ENCODE data around the gene ARHGEF38. TPM values are rescaled to one million over a fixed set of nuclear protein-coding genes. Genes with fewer than 3 reads are reported as not detected.

The ARHGEF38 gene
- total RNA-seq, 3 donors from 2014 or later: not detected

DNA sequence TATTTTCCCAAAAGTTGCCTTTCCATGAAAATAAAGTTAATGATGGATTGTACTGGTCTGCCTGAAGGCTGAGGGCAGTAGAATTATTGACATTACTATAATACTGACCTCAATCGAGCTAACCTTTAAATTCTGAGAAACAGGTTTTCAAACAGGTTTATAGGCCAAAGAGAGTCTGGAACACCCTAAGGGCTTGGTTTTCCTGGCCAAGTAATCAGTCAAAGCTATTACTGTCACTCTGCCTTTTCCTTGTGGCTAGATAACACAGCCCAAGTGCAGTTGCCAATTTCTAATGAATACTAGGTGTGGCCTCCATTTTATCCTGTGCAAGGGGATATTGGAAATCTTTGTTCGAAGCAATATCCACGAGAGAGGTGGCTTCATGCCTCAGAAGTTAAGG lies 80.8 kb downstream of the ARHGEF38 start:
- no peaks in the 10 kb centered on the region for H3K36me3 Mint-ChIP-seq (ENCODE audit: insufficient read depth)
- peaks cover 2% of the 10 kb centered on the region for H3K4me1 Mint-ChIP-seq (ENCODE audit: low read depth)
- no peak overlapping the region for H3K4me3 Mint-ChIP-seq
- no peak for ATAC-seq
- H3K9me3 Mint-ChIP-seq: no peaks in the 10 kb centered on the region
- H3K27me3 Mint-ChIP-seq (ENCODE audit: low read depth): peaks cover 10% of the 10 kb centered on the region
- no peak for DNase-seq

DNA sequence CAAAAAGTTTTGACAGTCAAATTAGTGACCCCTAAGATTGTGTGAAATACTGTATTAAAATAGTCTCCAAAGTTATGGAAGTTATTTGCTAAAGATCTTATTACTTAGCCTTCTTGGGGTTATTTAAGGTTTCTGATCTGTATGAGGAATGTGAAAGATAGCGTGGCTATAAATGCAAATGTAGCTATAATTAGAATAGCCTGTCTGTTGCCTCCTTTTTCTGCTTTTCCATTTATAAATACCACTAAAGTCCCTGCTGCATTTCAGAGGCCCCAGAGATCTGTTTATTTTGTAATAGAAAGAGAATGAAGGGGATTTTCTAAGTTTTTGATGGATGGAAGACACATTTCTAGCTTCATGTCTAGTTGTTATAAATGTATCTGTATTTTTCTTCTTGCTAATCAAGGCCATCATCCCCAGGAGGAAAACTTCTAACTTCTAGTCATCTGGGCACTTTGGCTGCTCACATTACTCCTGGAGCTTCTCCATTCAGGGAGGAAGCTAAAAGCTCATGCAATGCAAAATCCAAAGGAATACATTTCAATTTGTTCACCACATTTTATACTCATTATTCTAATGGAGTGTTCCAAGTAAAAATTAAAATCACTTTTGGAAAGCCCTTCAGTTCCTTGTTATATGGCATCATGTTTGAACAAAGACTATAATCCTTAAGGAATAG lies 82.1 kb downstream of the ARHGEF38 start:
- ATAC-seq (no peak), DNase-seq (no peak)
- H3K4me3 Mint-ChIP-seq: no peak overlapping the region
- peaks cover 2% of the 10 kb centered on the region for H3K4me1 Mint-ChIP-seq (ENCODE audit: low read depth)
- H3K36me3 Mint-ChIP-seq (ENCODE audit: insufficient read depth): no peaks in the 10 kb centered on the region
- no peaks in the 10 kb centered on the region for H3K9me3 Mint-ChIP-seq
- peaks cover 6% of the 10 kb centered on the region for H3K27me3 Mint-ChIP-seq (ENCODE audit: low read depth)

DNA sequence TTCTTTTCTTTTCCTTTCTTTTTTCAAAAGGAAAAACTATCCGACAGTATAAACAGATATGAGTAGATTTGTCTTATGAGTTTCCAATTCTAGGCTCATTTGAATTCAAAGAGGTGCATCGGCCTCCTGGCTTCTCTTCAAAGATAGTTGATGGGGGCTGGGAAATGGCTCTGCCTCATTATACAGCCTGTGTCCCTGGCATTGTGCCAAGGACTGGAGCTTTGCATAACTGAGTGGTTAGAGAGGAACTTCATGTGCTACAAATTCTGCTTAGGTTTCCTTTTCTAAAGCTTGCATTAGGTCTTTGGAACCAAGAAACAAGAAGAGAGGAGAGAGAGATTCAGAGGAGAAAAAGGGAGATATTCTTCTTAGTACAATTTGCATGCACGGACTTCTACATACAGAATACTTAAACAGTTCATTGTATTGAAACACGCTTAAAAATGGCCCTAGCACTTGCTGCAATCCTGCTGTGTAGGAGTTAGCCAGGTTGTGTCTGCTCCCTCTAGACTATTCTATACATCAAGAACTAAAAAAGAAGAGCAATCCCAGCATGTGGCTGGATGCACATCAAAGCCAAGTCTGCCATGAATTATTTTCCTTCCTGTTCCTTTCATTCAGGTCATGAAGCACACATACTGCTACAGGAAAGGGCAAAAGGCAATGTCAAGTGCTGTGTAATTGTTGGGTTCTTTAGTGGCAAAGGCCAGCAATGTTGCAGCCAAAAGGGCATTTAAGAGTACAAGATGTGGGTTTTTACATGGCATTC lies 85.2 kb downstream of the ARHGEF38 start:
- H3K9me3 Mint-ChIP-seq: no peaks in the 10 kb centered on the region
- H3K4me3 Mint-ChIP-seq: no peak overlapping the region
- ATAC-seq (no peak), DNase-seq (no peak)
- peaks cover 2% of the 10 kb centered on the region for H3K4me1 Mint-ChIP-seq (ENCODE audit: low read depth)
- H3K36me3 Mint-ChIP-seq (ENCODE audit: insufficient read depth): no peaks in the 10 kb centered on the region
- peaks cover 9% of the 10 kb centered on the region for H3K27me3 Mint-ChIP-seq (ENCODE audit: low read depth)

DNA sequence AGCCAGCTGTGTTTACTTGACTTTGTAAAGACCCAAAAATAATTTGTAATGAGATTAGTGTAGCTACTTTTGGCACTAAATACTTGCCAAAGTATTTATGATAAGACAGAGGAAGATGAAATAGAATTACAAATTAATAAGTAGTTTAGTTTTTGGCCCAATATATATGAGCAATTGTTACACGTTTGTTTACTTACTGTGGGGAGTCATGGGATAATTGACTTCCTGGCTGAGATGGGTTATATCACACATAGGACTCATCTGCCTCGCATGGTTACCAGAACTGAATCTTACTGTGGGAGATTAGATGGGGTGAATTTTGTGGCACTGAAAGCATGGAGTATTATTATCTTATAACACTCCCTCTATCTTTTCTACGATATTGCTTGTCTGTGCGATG lies 89.4 kb downstream of the ARHGEF38 start:
- H3K4me3 Mint-ChIP-seq: no peak overlapping the region
- no peaks in the 10 kb centered on the region for H3K9me3 Mint-ChIP-seq
- DNase-seq: no peak

DNA sequence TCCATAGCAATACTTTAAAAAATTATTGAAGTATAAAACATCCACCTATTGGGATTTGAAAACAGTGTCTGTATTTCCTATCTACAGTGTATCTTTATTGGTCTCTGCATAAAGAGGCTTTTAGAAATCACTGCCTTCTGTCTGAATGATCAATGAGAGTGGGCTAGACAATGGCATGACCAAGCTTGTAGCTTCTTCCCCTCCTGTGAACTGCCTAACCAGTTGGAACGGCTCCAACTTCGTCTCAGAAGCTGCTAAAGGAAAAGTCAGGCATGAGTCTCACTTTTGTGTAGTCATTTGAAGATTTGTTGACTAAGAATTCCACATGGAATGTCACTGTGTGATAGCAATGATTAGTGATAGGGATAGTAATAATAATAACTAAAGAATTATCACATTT lies 91.8 kb downstream of the ARHGEF38 start:
- ATAC-seq (no peak), DNase-seq (no peak)
- Mint-ChIP-seq H3K4me1 (ENCODE audit: low read depth) (no peaks in the 10 kb centered on the region), H3K36me3 (ENCODE audit: insufficient read depth) (no peaks in the 10 kb centered on the region), H3K9me3 (no peaks in the 10 kb centered on the region), H3K27me3 (ENCODE audit: low read depth) (peaks cover 24% of the 10 kb centered on the region), H3K4me3 (no peak overlapping the region)

More for the DNA sequence above, 89.4 kb downstream of the ARHGEF38 start:
- no peak for ATAC-seq
- Mint-ChIP-seq H3K4me1 (ENCODE audit: low read depth) (peaks cover 2% of the 10 kb centered on the region), H3K27me3 (ENCODE audit: low read depth) (peaks cover 18% of the 10 kb centered on the region), H3K36me3 (ENCODE audit: insufficient read depth) (no peaks in the 10 kb centered on the region)

DNA sequence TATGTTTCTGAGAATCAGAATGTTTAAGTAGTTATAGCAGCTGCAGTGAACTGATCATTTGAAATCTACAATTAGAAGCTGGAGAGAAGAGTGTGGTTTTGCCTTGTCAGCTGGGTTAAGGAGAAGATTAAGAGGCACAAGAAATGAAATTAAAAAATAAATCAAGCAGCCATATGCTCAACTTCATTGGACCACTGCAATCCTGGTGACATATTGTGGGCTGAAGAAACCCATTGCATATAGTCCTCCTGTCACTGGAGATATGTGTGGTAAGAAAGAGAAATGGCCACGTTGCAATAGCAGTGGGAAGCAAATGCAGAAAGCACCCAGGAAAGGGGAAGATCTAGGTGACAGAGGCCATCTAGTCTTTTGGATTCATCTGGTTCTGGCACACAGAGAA lies 93.0 kb downstream of the ARHGEF38 start:
- Mint-ChIP-seq H3K4me3 (no peak overlapping the region), H3K9me3 (no peaks in the 10 kb centered on the region), H3K27me3 (ENCODE audit: low read depth) (peaks cover 29% of the 10 kb centered on the region), H3K36me3 (ENCODE audit: insufficient read depth) (no peaks in the 10 kb centered on the region), H3K4me1 (ENCODE audit: low read depth) (no peaks in the 10 kb centered on the region)
- DNase-seq: no peak
- ATAC-seq: no peak

DNA sequence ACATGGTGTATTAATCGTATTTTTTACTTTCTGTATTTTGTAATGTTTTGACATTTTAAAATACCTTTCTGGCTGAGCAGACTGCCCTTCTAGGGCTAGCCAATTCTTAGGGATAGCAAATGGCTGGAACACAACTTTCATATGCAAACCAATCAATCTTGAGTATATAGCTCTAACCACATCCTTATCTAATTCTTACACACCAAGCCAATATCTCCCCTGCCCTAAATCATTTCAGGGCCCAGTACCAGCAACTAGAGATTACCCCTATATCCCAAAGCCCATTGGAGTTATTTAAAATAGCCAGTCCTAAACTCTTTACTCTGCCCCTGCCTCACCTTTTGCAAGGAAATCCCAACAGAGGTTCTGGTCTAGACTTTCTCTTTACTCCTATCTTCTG lies 97.8 kb downstream of the ARHGEF38 start:
- H3K9me3 Mint-ChIP-seq: no peaks in the 10 kb centered on the region

DNA sequence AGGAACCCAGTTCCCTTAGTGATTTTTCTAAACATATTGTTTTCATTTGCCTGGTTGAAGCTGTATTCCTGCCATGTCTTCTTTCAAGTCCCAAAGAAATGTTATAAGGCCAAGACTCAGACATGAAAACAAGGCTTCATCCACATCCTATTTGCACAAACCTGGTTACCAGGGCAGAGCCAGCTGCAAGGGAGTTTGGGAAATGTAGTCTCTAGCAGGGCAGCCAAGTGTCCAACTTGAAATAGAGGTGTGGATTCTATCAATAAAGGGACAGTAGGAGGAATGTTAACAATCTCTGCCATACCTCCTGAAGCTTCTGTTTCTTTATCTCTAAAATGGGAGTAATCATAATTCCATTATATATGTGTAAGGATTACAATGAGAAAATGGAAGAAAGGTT lies 99.5 kb downstream of the ARHGEF38 start:
- no peak for DNase-seq
- no peak overlapping the region for H3K4me3 Mint-ChIP-seq
- peaks cover 25% of the 10 kb centered on the region for H3K27me3 Mint-ChIP-seq (ENCODE audit: low read depth)
- H3K4me1 Mint-ChIP-seq (ENCODE audit: low read depth): no peaks in the 10 kb centered on the region
- H3K36me3 Mint-ChIP-seq (ENCODE audit: insufficient read depth): no peaks in the 10 kb centered on the region
- no peaks in the 10 kb centered on the region for H3K9me3 Mint-ChIP-seq
- ATAC-seq: no peak

More for the DNA sequence above, 97.8 kb downstream of the ARHGEF38 start:
- ATAC-seq (no peak), DNase-seq (no peak)
- no peak overlapping the region for H3K4me3 Mint-ChIP-seq
- no peaks in the 10 kb centered on the region for H3K36me3 Mint-ChIP-seq (ENCODE audit: insufficient read depth)
- H3K4me1 Mint-ChIP-seq (ENCODE audit: low read depth): no peaks in the 10 kb centered on the region
- H3K27me3 Mint-ChIP-seq (ENCODE audit: low read depth): peaks cover 29% of the 10 kb centered on the region

DNA sequence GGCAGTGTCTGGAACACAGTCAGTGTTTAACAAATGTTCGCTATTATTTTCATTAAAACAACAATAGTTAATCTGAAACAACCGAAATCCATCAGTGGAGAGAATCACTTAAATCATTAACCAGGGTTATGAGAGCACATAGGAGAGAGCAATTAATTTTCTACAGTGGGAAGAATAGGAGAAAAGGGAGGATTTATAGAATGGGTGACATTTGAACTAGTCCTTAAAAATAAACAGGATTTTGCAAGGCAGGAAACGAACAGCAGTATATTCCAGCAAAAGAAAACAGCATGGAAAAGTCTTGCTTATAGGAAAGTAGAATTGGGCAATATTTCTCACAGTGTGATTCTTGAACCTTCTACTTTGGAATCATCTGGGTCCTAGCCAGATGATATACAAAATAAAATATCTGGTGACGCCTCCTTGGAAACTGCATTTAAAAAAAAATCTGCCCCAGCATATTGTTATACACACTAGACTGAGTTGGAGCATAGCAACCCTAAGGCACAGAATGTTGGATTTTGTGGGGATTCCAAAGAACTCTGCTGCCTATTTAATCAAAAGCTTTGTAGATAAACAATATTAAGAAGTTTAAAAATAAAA lies 100.0 kb downstream of the ARHGEF38 start:
- ATAC-seq (no peak), DNase-seq (no peak)
- Mint-ChIP-seq H3K9me3 (no peaks in the 10 kb centered on the region), H3K4me1 (ENCODE audit: low read depth) (no peaks in the 10 kb centered on the region), H3K36me3 (ENCODE audit: insufficient read depth) (no peaks in the 10 kb centered on the region), H3K27me3 (ENCODE audit: low read depth) (peaks cover 25% of the 10 kb centered on the region), H3K4me3 (no peak overlapping the region)

DNA sequence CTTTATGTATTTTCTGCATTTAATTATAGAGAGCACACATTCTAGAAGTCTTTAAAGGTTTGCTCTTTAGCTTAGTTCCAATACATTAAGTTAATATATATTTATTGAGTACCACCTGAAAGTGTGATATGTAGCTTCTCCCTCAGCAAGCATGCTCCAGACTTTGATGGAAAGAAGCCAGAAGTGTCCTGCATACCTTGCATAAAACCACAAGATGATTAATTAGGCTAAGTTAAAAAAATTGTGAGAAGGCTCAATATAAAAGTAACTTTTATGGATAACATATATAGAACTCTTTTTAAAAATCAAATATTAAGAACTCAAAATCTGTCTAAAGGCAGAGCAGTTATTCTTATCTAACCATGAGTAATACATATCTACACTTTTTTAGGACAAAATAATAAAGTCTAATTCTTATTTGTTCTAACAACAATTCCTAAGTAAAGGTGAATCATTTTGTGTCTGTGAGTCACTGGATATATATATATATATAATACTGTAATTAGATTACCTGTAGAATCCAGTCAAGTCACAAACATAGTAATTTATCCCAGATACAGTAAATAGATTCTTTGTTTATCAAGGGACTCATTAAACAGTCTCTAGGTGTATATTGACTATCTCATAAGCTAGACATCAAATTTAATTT lies 104.8 kb downstream of the ARHGEF38 start:
- Mint-ChIP-seq H3K4me3 (no peak overlapping the region), H3K9me3 (no peaks in the 10 kb centered on the region), H3K27me3 (ENCODE audit: low read depth) (peaks cover under 1% of the 10 kb centered on the region), H3K36me3 (ENCODE audit: insufficient read depth) (no peaks in the 10 kb centered on the region), H3K4me1 (ENCODE audit: low read depth) (no peaks in the 10 kb centered on the region)
- ATAC-seq (no peak), DNase-seq (no peak)

DNA sequence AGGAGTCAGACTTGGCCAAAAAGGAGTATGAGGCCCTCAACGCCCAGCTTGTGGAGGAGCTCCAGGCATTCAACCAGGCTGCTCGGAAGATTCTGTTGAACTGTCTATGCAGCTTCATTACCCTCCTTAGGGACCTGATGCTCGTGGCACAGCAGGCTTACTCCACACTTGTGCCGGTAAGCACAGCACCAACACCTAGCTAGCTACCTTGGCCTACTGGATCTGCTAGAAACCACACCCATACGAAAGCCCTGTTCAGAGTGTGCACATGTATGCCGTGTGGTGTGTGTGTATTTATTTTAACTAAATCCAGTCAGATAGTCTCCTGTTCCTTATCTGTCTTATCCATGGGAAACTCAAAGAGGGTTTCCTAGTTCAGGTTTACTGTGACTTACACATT lies 106.8 kb downstream of the ARHGEF38 start:
- Mint-ChIP-seq H3K9me3 (no peaks in the 10 kb centered on the region), H3K27me3 (ENCODE audit: low read depth) (peaks cover 2% of the 10 kb centered on the region), H3K36me3 (ENCODE audit: insufficient read depth) (no peaks in the 10 kb centered on the region), H3K4me1 (ENCODE audit: low read depth) (no peaks in the 10 kb centered on the region), H3K4me3 (no peak overlapping the region)
- no peak for ATAC-seq
- DNase-seq: no peak

DNA sequence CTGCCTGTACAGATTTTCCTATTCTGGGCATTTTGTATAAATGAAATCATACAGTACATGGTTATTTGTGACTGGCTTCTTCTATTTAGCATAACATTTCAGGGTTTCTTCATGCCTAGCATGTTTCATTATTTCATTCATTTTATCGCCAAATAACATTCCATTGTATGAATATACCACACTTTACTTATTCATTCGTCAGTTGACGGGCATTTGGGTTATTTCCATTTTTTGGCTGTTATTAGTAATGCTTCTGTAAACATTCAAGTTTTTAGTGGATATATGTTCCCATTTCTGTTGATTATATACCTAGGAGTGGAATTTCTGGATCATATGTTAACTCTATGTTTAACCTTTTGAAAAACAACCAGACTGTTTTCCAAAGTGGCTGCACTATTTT lies 108.6 kb downstream of the ARHGEF38 start:
- Mint-ChIP-seq H3K36me3 (ENCODE audit: insufficient read depth) (no peaks in the 10 kb centered on the region), H3K9me3 (no peaks in the 10 kb centered on the region), H3K4me3 (no peak overlapping the region), H3K27me3 (ENCODE audit: low read depth) (peaks cover 4% of the 10 kb centered on the region), H3K4me1 (ENCODE audit: low read depth) (no peaks in the 10 kb centered on the region)
- DNase-seq: no peak
- no peak for ATAC-seq

DNA sequence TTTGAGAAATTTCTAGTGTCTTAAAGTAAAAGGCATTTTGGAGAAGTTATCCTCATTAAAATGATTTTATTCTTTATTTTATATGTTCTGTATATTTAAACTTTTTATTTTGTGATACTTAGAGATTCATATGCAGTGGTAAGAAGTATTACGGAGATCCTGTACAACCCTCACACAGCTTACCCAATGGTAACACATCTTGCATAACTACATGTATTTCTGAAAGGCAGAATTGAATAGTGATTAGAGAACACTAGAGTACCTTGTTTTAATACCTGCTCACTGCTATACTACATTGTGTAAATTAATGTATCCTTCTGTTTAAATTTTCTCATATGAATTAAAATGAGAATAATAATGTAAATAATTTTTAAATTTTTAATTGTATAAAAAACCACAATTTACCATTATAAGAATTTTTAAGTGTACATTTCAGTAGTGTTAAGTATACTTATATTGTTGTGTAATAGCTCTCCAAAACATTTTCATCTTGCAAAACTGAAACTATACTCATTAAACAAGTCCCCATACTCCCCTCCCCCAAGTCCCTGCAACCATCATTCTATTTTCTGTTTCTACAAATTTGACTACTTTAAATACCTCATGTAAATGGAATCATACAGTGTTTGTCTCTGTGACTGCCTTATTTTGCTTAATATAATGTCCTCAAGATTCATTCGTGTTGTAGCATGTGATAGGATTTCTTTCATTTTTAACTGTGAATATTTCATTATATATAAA lies 110.7 kb downstream of the ARHGEF38 start:
- Mint-ChIP-seq H3K36me3 (ENCODE audit: insufficient read depth) (no peaks in the 10 kb centered on the region), H3K9me3 (no peaks in the 10 kb centered on the region), H3K27me3 (ENCODE audit: low read depth) (peaks cover 4% of the 10 kb centered on the region), H3K4me1 (ENCODE audit: low read depth) (no peaks in the 10 kb centered on the region), H3K4me3 (no peak overlapping the region)
- DNase-seq (no peak), ATAC-seq (no peak)

DNA sequence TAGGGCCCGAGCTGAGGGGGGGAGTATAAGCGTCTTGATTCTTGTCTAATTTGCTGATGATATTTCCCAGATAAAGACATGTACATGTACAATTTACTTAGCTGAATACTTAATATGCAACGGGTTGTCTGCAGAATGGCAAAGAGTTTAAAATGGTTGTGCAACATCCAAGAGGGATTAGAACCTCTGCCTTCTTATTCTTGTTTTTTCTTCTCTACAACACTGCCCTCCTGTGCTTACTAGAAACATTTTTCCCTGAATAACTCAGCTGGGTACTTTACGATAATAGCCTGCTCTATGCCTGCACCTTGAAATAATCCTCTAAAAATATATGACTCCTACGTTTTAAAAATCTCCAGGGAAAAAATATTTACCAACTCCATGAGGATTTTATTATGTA lies 114.3 kb downstream of the ARHGEF38 start:
- ATAC-seq: no peak
- no peaks in the 10 kb centered on the region for H3K4me1 Mint-ChIP-seq (ENCODE audit: low read depth)
- no peak for DNase-seq
- no peaks in the 10 kb centered on the region for H3K9me3 Mint-ChIP-seq
- H3K27me3 Mint-ChIP-seq (ENCODE audit: low read depth): peaks cover 7% of the 10 kb centered on the region
- H3K4me3 Mint-ChIP-seq: no peak overlapping the region
- H3K36me3 Mint-ChIP-seq (ENCODE audit: insufficient read depth): no peaks in the 10 kb centered on the region
